ENCODE results near the gene BIN2.

The BIN2 gene

GRCh38 chr12:51323966-51324895 is at the start of gene BIN2:
Gene BIN2 (minus strand): TSS chr12:51324174. CDS start chr12:51324102, 72 bp downstream.
- Histone ChIP-seq H3K4me3 (ENCODE audit: low read length) (peak within 1 kb of the TSS; percentile 87), H3K27ac (ENCODE audit: low read length) (peak within 1 kb of the TSS; percentile 99), H3K79me2 (ENCODE audit: low read length) (peaks cover 41% of the 10 kb centered on the region), H3K9me2 (replicated peaks; ENCODE audit: insufficient read depth, low read length) (no peaks in the 10 kb centered on the region), H3K9ac (ENCODE audit: low read length) (peak within 1 kb of the TSS; percentile 97), H4K20me1 (ENCODE audit: insufficient read depth, low read length) (no peaks in the 10 kb centered on the region), H3K27me3 (replicated peaks; ENCODE audit: insufficient read depth, low read length) (no peaks in the 10 kb centered on the region), H3K4me1 (ENCODE audit: low read length) (peaks cover 67% of the 10 kb centered on the region), H2AFZ (ENCODE audit: low read length) (peak within 1 kb of the TSS; percentile 79), H3F3A (ENCODE audit: insufficient read depth, low read length) (peaks cover 84% of the 10 kb centered on the region), H3K4me2 (ENCODE audit: low read depth, low read length) (peak within 1 kb of the TSS; percentile 92), H3K36me3 (replicated peaks; ENCODE audit: insufficient read depth, low read length) (no peaks in the 10 kb centered on the region), H3K9me3 (replicated peaks; ENCODE audit: insufficient read depth, low read length) (no peaks in the 10 kb centered on the region)
- TF ChIP-seq EZH2 (optimal IDR thresholded peaks at IDR 0.05; ENCODE audit: low read depth, low read length): no peak
- no peak for TF ChIP-seq EZH2phosphoT487 (IDR thresholded peaks at IDR 0.05; ENCODE audit: low read length)
- TF ChIP-seq CTCF (IDR thresholded peaks at IDR 0.05; ENCODE audit: low read length): no peak
- peak; percentile 76 for DNase-seq

GRCh38 chr12:51373187-51373586 is 49.2 kb upstream of the BIN2 start:
- Histone ChIP-seq H3K4me1 (ENCODE audit: low read length) (peaks cover 13% of the 10 kb centered on the region), H3K79me2 (ENCODE audit: low read length) (no peaks in the 10 kb centered on the region), H3F3A (ENCODE audit: insufficient read depth, low read length) (peaks cover 12% of the 10 kb centered on the region), H3K36me3 (replicated peaks; ENCODE audit: insufficient read depth, low read length) (no peaks in the 10 kb centered on the region), H3K27ac (ENCODE audit: low read length) (no peak overlapping the region), H3K9me2 (replicated peaks; ENCODE audit: insufficient read depth, low read length) (no peaks in the 10 kb centered on the region), H3K9ac (ENCODE audit: low read length) (no peak overlapping the region), H3K4me3 (ENCODE audit: low read length) (no peak overlapping the region), H3K9me3 (replicated peaks; ENCODE audit: insufficient read depth, low read length) (no peaks in the 10 kb centered on the region), H3K4me2 (ENCODE audit: low read depth, low read length) (no peak overlapping the region), H2AFZ (ENCODE audit: low read length) (no peak overlapping the region), H4K20me1 (ENCODE audit: insufficient read depth, low read length) (no peaks in the 10 kb centered on the region), H3K27me3 (replicated peaks; ENCODE audit: insufficient read depth, low read length) (no peaks in the 10 kb centered on the region)
- TF ChIP-seq CTCF (IDR thresholded peaks at IDR 0.05; ENCODE audit: low read length) (no peak), EZH2 (optimal IDR thresholded peaks at IDR 0.05; ENCODE audit: low read depth, low read length) (no peak), EZH2phosphoT487 (IDR thresholded peaks at IDR 0.05; ENCODE audit: low read length) (no peak)
- no peak for DNase-seq

GRCh38 chr12:51372021-51372420 is 48.0 kb upstream of the BIN2 start:
- H3K27me3 ChIP-seq (replicated peaks; ENCODE audit: insufficient read depth, low read length): no peaks in the 10 kb centered on the region
- no peak overlapping the region for H2AFZ ChIP-seq (ENCODE audit: low read length)
- H3F3A ChIP-seq (ENCODE audit: insufficient read depth, low read length): peaks cover 12% of the 10 kb centered on the region
- H3K4me3 ChIP-seq (ENCODE audit: low read length): no peak overlapping the region
- H3K9ac ChIP-seq (ENCODE audit: low read length): no peak overlapping the region
- H3K36me3 ChIP-seq (replicated peaks; ENCODE audit: insufficient read depth, low read length): no peaks in the 10 kb centered on the region
- H3K4me2 ChIP-seq (ENCODE audit: low read depth, low read length): no peak overlapping the region
- DNase-seq: no peak
- no peaks in the 10 kb centered on the region for H3K79me2 ChIP-seq (ENCODE audit: low read length)
- peaks cover 16% of the 10 kb centered on the region for H3K4me1 ChIP-seq (ENCODE audit: low read length)
- TF ChIP-seq CTCF (IDR thresholded peaks at IDR 0.05; ENCODE audit: low read length): no peak
- TF ChIP-seq EZH2 (optimal IDR thresholded peaks at IDR 0.05; ENCODE audit: low read depth, low read length): no peak
- TF ChIP-seq EZH2phosphoT487 (IDR thresholded peaks at IDR 0.05; ENCODE audit: low read length): no peak
- H3K9me2 ChIP-seq (replicated peaks; ENCODE audit: insufficient read depth, low read length): no peaks in the 10 kb centered on the region
- no peaks in the 10 kb centered on the region for H4K20me1 ChIP-seq (ENCODE audit: insufficient read depth, low read length)
- H3K27ac ChIP-seq (ENCODE audit: low read length): no peak overlapping the region
- no peaks in the 10 kb centered on the region for H3K9me3 ChIP-seq (replicated peaks; ENCODE audit: insufficient read depth, low read length)

Data from MM.1S (cell line).